HAP-1 (cell line): ENCODE data around the gene KANK3.
"Not testable (repeated sequence)": the region's sequence is repeated elsewhere in the genome, so short reads cannot be mapped to it uniquely, and the experiment has no call there.

ENCODE experiments used
- DNase-seq, 2 experiments: peaks; one replicate each; pipeline ENCODE4 v3.0.0-alpha.2; 2016 to 2020; ENCODE audit warnings: low spot score in 2 of 2
- H3K27me3 ChIP-seq: fragments of 250-450 bp; sonication (Bioruptor Pico); 2 replicates; pipeline ENCODE4 v1.5.1; 2020; ENCODE audit warnings: low read depth, mild to moderate bottlenecking, moderate library complexity
- H3K36me3 ChIP-seq: fragments of 250-450 bp; sonication (Bioruptor Pico); replicated peaks from 2 replicates; pipeline ENCODE4 v1.5.1; 2020; ENCODE audit warnings: mild to moderate bottlenecking
- H3K4me1 ChIP-seq: fragments of 250-450 bp; sonication (Bioruptor Pico); 2 replicates; pipeline ENCODE4 v1.5.1; 2020; ENCODE audit warnings: mild to moderate bottlenecking
- H3K4me3 ChIP-seq: fragments of 250-450 bp; sonication (Bioruptor Pico); 2 replicates; pipeline ENCODE4 v1.5.1; 2020; ENCODE audit warnings: mild to moderate bottlenecking, moderate library complexity
- H3K9me3 ChIP-seq: fragments of 250-450 bp; sonication (Bioruptor Pico); 2 replicates; pipeline ENCODE4 v1.5.1; 2020; ENCODE audit warnings: mild to moderate bottlenecking, moderate library complexity
- in situ Hi-C: fragments of 300-500 bp; cut with MboI; formaldehyde crosslinking; loops from 3 replicates; pipeline ENCODE4 v1.14.3; 2020; ENCODE audit warnings: low sequenced_read_pairs, inconsistent platforms, mixed read lengths

The KANK3 gene

GRCh38 chr19:8361921-8362793 is 19.1 kb upstream of the KANK3 start:
- peaks cover 22% of the 10 kb centered on the region for H3K27me3 ChIP-seq
- H3K9me3 ChIP-seq: peaks cover 2% of the 10 kb centered on the region; the same call in 1 of the 2 replicates
- H3K36me3 ChIP-seq: no peaks in the 10 kb centered on the region
- in situ Hi-C loops: no loop called here
- H3K4me1 ChIP-seq: peaks cover 6% of the 10 kb centered on the region
- DNase-seq: no peak
- no peak overlapping the region for H3K4me3 ChIP-seq

GRCh38 chr19:8360196-8360595 is 17.1 kb upstream of the KANK3 start:
- Histone ChIP-seq H3K4me3 (no peak overlapping the region), H3K27me3 (peaks cover 19% of the 10 kb centered on the region), H3K9me3 (peaks cover 2% of the 10 kb centered on the region; the same call in 1 of the 2 replicates), H3K36me3 (no peaks in the 10 kb centered on the region), H3K4me1 (peaks cover 3% of the 10 kb centered on the region)
- no peak for DNase-seq
- in situ Hi-C loops: no loop called here

- peaks cover 7% of the 10 kb centered on the region for H3K27me3 ChIP-seq
- in situ Hi-C loops: no loop called here
- no peaks in the 10 kb centered on the region for H3K36me3 ChIP-seq
- no peak overlapping the region for H3K4me3 ChIP-seq
- no peak for DNase-seq
- peaks cover 3% of the 10 kb centered on the region for H3K4me1 ChIP-seq
- H3K9me3 ChIP-seq: peaks cover 2% of the 10 kb centered on the region; the same call in 1 of the 2 replicates
Measured at GRCh38 chr19:8358948-8359347, 15.9 kb upstream of the KANK3 start.

GRCh38 chr19:8357007-8357521 is 14.0 kb upstream of the KANK3 start:
- Histone ChIP-seq H3K9me3 (no peaks in the 10 kb centered on the region), H3K4me1 (peaks cover 10% of the 10 kb centered on the region), H3K4me3 (no peak overlapping the region), H3K27me3 (no peaks in the 10 kb centered on the region), H3K36me3 (no peaks in the 10 kb centered on the region)
- in situ Hi-C loops: no loop called here
- DNase-seq: no peak

- Histone ChIP-seq H3K36me3 (no peaks in the 10 kb centered on the region), H3K27me3 (no peaks in the 10 kb centered on the region), H3K4me1 (peaks cover 10% of the 10 kb centered on the region), H3K4me3 (no peak overlapping the region), H3K9me3 (no peaks in the 10 kb centered on the region)
- in situ Hi-C loops: no loop called here
- no peak for DNase-seq
Measured at GRCh38 chr19:8355631-8356402, 12.8 kb upstream of the KANK3 start.

GRCh38 chr19:8352845-8353244 is 9.8 kb upstream of the KANK3 start:
- peaks cover 13% of the 10 kb centered on the region for H3K4me1 ChIP-seq
- H3K9me3 ChIP-seq, in situ Hi-C loops, H3K4me3 ChIP-seq, H3K36me3 ChIP-seq, H3K27me3 ChIP-seq: not testable (repeated sequence)
- DNase-seq: peak in 1 of 2 experiments; percentile 39

- Histone ChIP-seq H3K9me3 (no peaks in the 10 kb centered on the region), H3K4me1 (peaks cover 15% of the 10 kb centered on the region), H3K36me3 (no peaks in the 10 kb centered on the region), H3K27me3 (no peaks in the 10 kb centered on the region), H3K4me3 (no peak overlapping the region; the same call in 1 of the 2 replicates)
- DNase-seq: peak; percentile 22 to 46
- in situ Hi-C loops: no loop called here
Measured at GRCh38 chr19:8352134-8352827, 9.2 kb upstream of the KANK3 start.

GRCh38 chr19:8349629-8350372 is 6.7 kb upstream of the KANK3 start:
- H3K27me3 ChIP-seq, H3K4me3 ChIP-seq, H3K9me3 ChIP-seq, H3K36me3 ChIP-seq, DNase-seq, in situ Hi-C loops: not testable (repeated sequence)
- peaks cover 15% of the 10 kb centered on the region for H3K4me1 ChIP-seq

GRCh38 chr19:8343483-8343844 is 402 bp upstream of the KANK3 start:
- no peaks in the 10 kb centered on the region for H3K9me3 ChIP-seq
- H3K27me3 ChIP-seq: no peaks in the 10 kb centered on the region
- H3K36me3 ChIP-seq: no peaks in the 10 kb centered on the region
- no peak for DNase-seq
- in situ Hi-C loops: no loop called here
- H3K4me3 ChIP-seq: peak overlapping the region; percentile 58
- H3K4me1 ChIP-seq: peaks cover 7% of the 10 kb centered on the region

GRCh38 chr19:8342316-8342683 is 762 bp downstream of the KANK3 start:
- H3K4me1 ChIP-seq: peaks cover 2% of the 10 kb centered on the region
- H3K9me3 ChIP-seq: no peaks in the 10 kb centered on the region
- no peak overlapping the region; the same call in 1 of the 2 replicates for H3K4me3 ChIP-seq
- H3K27me3 ChIP-seq: no peaks in the 10 kb centered on the region
- H3K36me3 ChIP-seq: no peaks in the 10 kb centered on the region
- in situ Hi-C loops: no loop called here
- DNase-seq: no peak

GRCh38 chr19:8341504-8341903 is 1.6 kb downstream of the KANK3 start:
- H3K36me3 ChIP-seq, H3K9me3 ChIP-seq, H3K4me3 ChIP-seq, in situ Hi-C loops, H3K27me3 ChIP-seq, DNase-seq, H3K4me1 ChIP-seq: not testable (repeated sequence)

GRCh38 chr19:8340341-8341096 is 2.5 kb downstream of the KANK3 start:
- H3K4me3 ChIP-seq: no peak overlapping the region
- no peaks in the 10 kb centered on the region for H3K9me3 ChIP-seq
- H3K4me1 ChIP-seq: peaks cover 2% of the 10 kb centered on the region
- H3K36me3 ChIP-seq: no peaks in the 10 kb centered on the region
- no peak for DNase-seq
- in situ Hi-C loops: no loop called here
- H3K27me3 ChIP-seq: no peaks in the 10 kb centered on the region
